Measurements from ENCODE around the gene OXSM.

OXSM gene

GRCh38 chr3:25789596-25790556, at the start of gene OXSM:
OXSM (plus strand) TSS chr3:25790090; CDS start chr3:25791021, 931 bp downstream.
- in situ Hi-C loops (cut with MboI; ENCODE audit: low pct_unique_long_range_greater_than_20kb, low sequenced_read_pairs), result no loop called here
- DNase-seq, result peak; percentile 93

- in situ Hi-C loops (cut with MboI; ENCODE audit: low pct_unique_long_range_greater_than_20kb, low sequenced_read_pairs), result no loop called here
These were observed 45.4 kb upstream of the OXSM start for GRCh38 chr3:25744470-25744869.

GRCh38 chr3:25747033-25747432, 42.9 kb upstream of the OXSM start:
- no peak for DNase-seq
- in situ Hi-C loops (cut with MboI; ENCODE audit: low pct_unique_long_range_greater_than_20kb, low sequenced_read_pairs), result no loop called here

More at GRCh38 chr3:25744470-25744869, 45.4 kb upstream of the OXSM start:
- peak; percentile 9 for DNase-seq

- DNase-seq, result no peak
- in situ Hi-C loops (cut with MboI; ENCODE audit: low pct_unique_long_range_greater_than_20kb, low sequenced_read_pairs), result no loop called here
These were observed 41.7 kb upstream of the OXSM start for GRCh38 chr3:25748189-25748588.

GRCh38 chr3:25749031-25749581, 40.8 kb upstream of the OXSM start:
- in situ Hi-C loops (cut with MboI; ENCODE audit: low pct_unique_long_range_greater_than_20kb, low sequenced_read_pairs), result no loop called here

GRCh38 chr3:25751048-25751447, 38.8 kb upstream of the OXSM start:
- in situ Hi-C loops (cut with MboI; ENCODE audit: low pct_unique_long_range_greater_than_20kb, low sequenced_read_pairs), result no loop called here

More at GRCh38 chr3:25749031-25749581, 40.8 kb upstream of the OXSM start:
- no peak for DNase-seq

GRCh38 chr3:25751725-25752124, 38.2 kb upstream of the OXSM start:
- in situ Hi-C loops (cut with MboI; ENCODE audit: low pct_unique_long_range_greater_than_20kb, low sequenced_read_pairs), result no loop called here
- no peak for DNase-seq

More at GRCh38 chr3:25751048-25751447, 38.8 kb upstream of the OXSM start:
- no peak for DNase-seq

GRCh38 chr3:25768851-25769250, 21.0 kb upstream of the OXSM start:
- in situ Hi-C loops (cut with MboI; ENCODE audit: low pct_unique_long_range_greater_than_20kb, low sequenced_read_pairs), result no loop called here
- no peak for DNase-seq

- in situ Hi-C loops (cut with MboI; ENCODE audit: low pct_unique_long_range_greater_than_20kb, low sequenced_read_pairs), result no loop called here
- no peak for DNase-seq
These were observed 14.0 kb upstream of the OXSM start for GRCh38 chr3:25775936-25776335.

GRCh38 chr3:25780618-25781017, 9.3 kb upstream of the OXSM start:
- in situ Hi-C loops (cut with MboI; ENCODE audit: low pct_unique_long_range_greater_than_20kb, low sequenced_read_pairs), result no loop called here
- DNase-seq, result no peak

GRCh38 chr3:25781145-25781757, 8.6 kb upstream of the OXSM start:
- in situ Hi-C loops (cut with MboI; ENCODE audit: low pct_unique_long_range_greater_than_20kb, low sequenced_read_pairs), result no loop called here
- DNase-seq, result peak; percentile 19

- DNase-seq, result peak; percentile 25
- in situ Hi-C loops (cut with MboI; ENCODE audit: low pct_unique_long_range_greater_than_20kb, low sequenced_read_pairs), result no loop called here
These were observed 7.9 kb upstream of the OXSM start for GRCh38 chr3:25781758-25782594.

GRCh38 chr3:25782636-25782937, 7.3 kb upstream of the OXSM start:
- DNase-seq, result no peak
- in situ Hi-C loops (cut with MboI; ENCODE audit: low pct_unique_long_range_greater_than_20kb, low sequenced_read_pairs), result no loop called here

- DNase-seq, result peak; percentile 80
- in situ Hi-C loops (cut with MboI; ENCODE audit: low pct_unique_long_range_greater_than_20kb, low sequenced_read_pairs), result no loop called here
These were observed 6.8 kb upstream of the OXSM start, which contains the start of gene NGLY1 for GRCh38 chr3:25782938-25783660. NGLY1 (minus strand) TSS chr3:25783443; CDS start chr3:25783390, 53 bp downstream.

GRCh38 chr3:25783661-25784512, 6.0 kb upstream of the OXSM start:
- DNase-seq, result peak; percentile 78
- in situ Hi-C loops (cut with MboI; ENCODE audit: low pct_unique_long_range_greater_than_20kb, low sequenced_read_pairs), result no loop called here

- in situ Hi-C loops (cut with MboI; ENCODE audit: low pct_unique_long_range_greater_than_20kb, low sequenced_read_pairs), result no loop called here
- DNase-seq, result no peak
These were observed 4.9 kb upstream of the OXSM start for GRCh38 chr3:25784971-25785370.

GRCh38 chr3:25785826-25786225, 4.1 kb upstream of the OXSM start:
- in situ Hi-C loops (cut with MboI; ENCODE audit: low pct_unique_long_range_greater_than_20kb, low sequenced_read_pairs), result no loop called here
- DNase-seq, result no peak

GRCh38 chr3:25787689-25788088, 2.2 kb upstream of the OXSM start:
- in situ Hi-C loops (cut with MboI; ENCODE audit: low pct_unique_long_range_greater_than_20kb, low sequenced_read_pairs), result no loop called here

More at GRCh38 chr3:25787689-25788088, 2.2 kb upstream of the OXSM start:
- no peak for DNase-seq

All from KBM-7 (cell line).